ENCODE measurements around the gene FGFBP2.

Gene FGFBP2

GRCh38 chr4:15955670-15956069 is 7.3 kb downstream of the FGFBP2 start:
- TF ChIP-seq GATA3 (IDR thresholded peaks at IDR 0.05; ENCODE audit: low read depth, low read length) (no peak), GATA2 (IDR thresholded peaks at IDR 0.05; ENCODE audit: low read depth, low read length) (no peak)

- TF ChIP-seq GATA2 (IDR thresholded peaks at IDR 0.05; ENCODE audit: low read depth, low read length) = no peak
- no peak for TF ChIP-seq GATA3 (IDR thresholded peaks at IDR 0.05; ENCODE audit: low read depth, low read length)
Observed at GRCh38 chr4:15953625-15954024, 9.3 kb downstream of the FGFBP2 start.

- no peak for TF ChIP-seq GATA3 (IDR thresholded peaks at IDR 0.05; ENCODE audit: low read depth, low read length)
- TF ChIP-seq GATA2 (IDR thresholded peaks at IDR 0.05; ENCODE audit: low read depth, low read length) = no peak
Observed at GRCh38 chr4:15951781-15952180, 11.2 kb downstream of the FGFBP2 start.

- TF ChIP-seq GATA3 (IDR thresholded peaks at IDR 0.05; ENCODE audit: low read depth, low read length) (no peak), GATA2 (IDR thresholded peaks at IDR 0.05; ENCODE audit: low read depth, low read length) (no peak)
Observed at GRCh38 chr4:15948826-15949225, 14.1 kb downstream of the FGFBP2 start.

GRCh38 chr4:15947684-15948083 is 15.3 kb downstream of the FGFBP2 start:
- TF ChIP-seq GATA3 (IDR thresholded peaks at IDR 0.05; ENCODE audit: low read depth, low read length) (no peak), GATA2 (IDR thresholded peaks at IDR 0.05; ENCODE audit: low read depth, low read length) (no peak)

GRCh38 chr4:15945516-15945915 is 17.5 kb downstream of the FGFBP2 start:
- TF ChIP-seq GATA3 (IDR thresholded peaks at IDR 0.05; ENCODE audit: low read depth, low read length) (no peak), GATA2 (IDR thresholded peaks at IDR 0.05; ENCODE audit: low read depth, low read length) (no peak)

- TF ChIP-seq GATA3 (IDR thresholded peaks at IDR 0.05; ENCODE audit: low read depth, low read length) (no peak), GATA2 (IDR thresholded peaks at IDR 0.05; ENCODE audit: low read depth, low read length) (no peak)
Observed at GRCh38 chr4:15944895-15945294, 18.1 kb downstream of the FGFBP2 start.

- no peak for TF ChIP-seq GATA3 (IDR thresholded peaks at IDR 0.05; ENCODE audit: low read depth, low read length)
- TF ChIP-seq GATA2 (IDR thresholded peaks at IDR 0.05; ENCODE audit: low read depth, low read length) = no peak
Observed at GRCh38 chr4:15942283-15942682, 20.7 kb downstream of the FGFBP2 start.

GRCh38 chr4:15938640-15939039 is 24.3 kb downstream of the FGFBP2 start, which contains the start of gene FGFBP1:
Gene FGFBP1 (minus strand): TSS chr4:15938740. CDS start chr4:15936632, 2,108 bp downstream.
- TF ChIP-seq GATA2 (IDR thresholded peaks at IDR 0.05; ENCODE audit: low read depth, low read length) (no peak), GATA3 (IDR thresholded peaks at IDR 0.05; ENCODE audit: low read depth, low read length) (no peak)

GRCh38 chr4:15938182-15938581 is 24.8 kb downstream of the FGFBP2 start:
- TF ChIP-seq GATA2 (IDR thresholded peaks at IDR 0.05; ENCODE audit: low read depth, low read length) (no peak), GATA3 (IDR thresholded peaks at IDR 0.05; ENCODE audit: low read depth, low read length) (no peak)

GRCh38 chr4:15936495-15936894 is 26.5 kb downstream of the FGFBP2 start:
- TF ChIP-seq GATA3 (IDR thresholded peaks at IDR 0.05; ENCODE audit: low read depth, low read length) = no peak
- TF ChIP-seq GATA2 (IDR thresholded peaks at IDR 0.05; ENCODE audit: low read depth, low read length) = no peak

- TF ChIP-seq GATA3 (IDR thresholded peaks at IDR 0.05; ENCODE audit: low read depth, low read length) (no peak), GATA2 (IDR thresholded peaks at IDR 0.05; ENCODE audit: low read depth, low read length) (no peak)
Observed at GRCh38 chr4:15935504-15936402, 27.2 kb downstream of the FGFBP2 start.

- TF ChIP-seq GATA3 (IDR thresholded peaks at IDR 0.05; ENCODE audit: low read depth, low read length) (no peak), GATA2 (IDR thresholded peaks at IDR 0.05; ENCODE audit: low read depth, low read length) (no peak)
Observed at GRCh38 chr4:15934259-15934658, 28.7 kb downstream of the FGFBP2 start.

- TF ChIP-seq GATA3 (IDR thresholded peaks at IDR 0.05; ENCODE audit: low read depth, low read length) = no peak
- no peak for TF ChIP-seq GATA2 (IDR thresholded peaks at IDR 0.05; ENCODE audit: low read depth, low read length)
Observed at GRCh38 chr4:15931451-15932210, 31.3 kb downstream of the FGFBP2 start.
